Tongue (tissue), 2 donors: ENCODE measurements around the gene USP9X. TPM values are rescaled to one million over a fixed set of nuclear protein-coding genes. Genes with fewer than 3 reads are reported as not detected.
"Not testable (repeated sequence)": the region's sequence is repeated elsewhere in the genome, so short reads cannot be mapped to it uniquely, and the experiment has no call there.

Source experiments
- DNase-seq: peaks from one replicate; pipeline ENCODE4 v3.0.0-alpha.2; 2015
- total RNA-seq: library from RNA; depleted of rRNA; stranded (reverse); fragments of >200 nt; gene quantifications from one replicate; pipeline ENCODE4 v1.2.3, GENCODE V29; 2014

USP9X gene
- total RNA-seq, 1 donor from 2014 or later, result 198 TPM

GRCh38 chrX:41128955-41129354, 43.7 kb downstream of the USP9X start:
- DNase-seq, result no peak

- no peak for DNase-seq
These were observed 46.5 kb downstream of the USP9X start for GRCh38 chrX:41131766-41132165.

DNA sequence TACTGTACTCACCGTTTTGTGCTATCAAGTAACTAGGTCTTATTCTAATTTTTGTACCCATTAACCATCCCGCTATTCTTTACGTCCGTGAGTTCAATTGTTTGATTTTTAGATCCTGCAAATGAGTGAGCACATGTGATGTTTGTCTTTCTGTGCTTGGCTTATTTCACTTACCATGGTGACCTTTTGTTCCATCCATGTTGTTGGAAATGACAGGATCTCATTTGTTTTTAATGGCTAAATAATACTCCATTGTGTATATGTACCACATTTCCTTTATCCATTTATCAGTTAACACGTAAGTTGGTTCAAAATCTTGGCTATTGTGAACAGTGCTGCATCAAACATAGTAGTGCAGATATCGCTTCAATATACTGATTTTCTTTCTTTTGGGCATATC, 48.3 kb downstream of the USP9X start:
- DNase-seq, result no peak

DNA sequence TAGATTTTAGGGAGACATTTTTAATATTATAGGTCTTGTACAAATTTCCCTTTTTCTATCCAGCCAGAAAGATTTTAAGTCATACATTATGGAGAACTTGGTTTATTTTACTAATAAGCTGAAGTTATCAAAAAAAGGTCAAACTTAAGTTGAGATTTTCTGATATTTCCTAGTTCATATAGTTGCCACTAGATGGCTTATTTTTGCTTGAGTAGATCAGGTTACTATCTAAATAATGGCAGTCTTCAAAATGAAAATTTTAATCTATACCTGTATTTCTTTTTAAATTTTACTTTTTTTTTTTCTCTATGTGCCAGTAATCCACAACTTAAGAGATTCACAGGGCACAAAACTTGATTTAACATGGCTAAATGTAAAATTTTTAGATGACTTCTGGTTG, 52.3 kb downstream of the USP9X start:
- DNase-seq, result no peak

DNA sequence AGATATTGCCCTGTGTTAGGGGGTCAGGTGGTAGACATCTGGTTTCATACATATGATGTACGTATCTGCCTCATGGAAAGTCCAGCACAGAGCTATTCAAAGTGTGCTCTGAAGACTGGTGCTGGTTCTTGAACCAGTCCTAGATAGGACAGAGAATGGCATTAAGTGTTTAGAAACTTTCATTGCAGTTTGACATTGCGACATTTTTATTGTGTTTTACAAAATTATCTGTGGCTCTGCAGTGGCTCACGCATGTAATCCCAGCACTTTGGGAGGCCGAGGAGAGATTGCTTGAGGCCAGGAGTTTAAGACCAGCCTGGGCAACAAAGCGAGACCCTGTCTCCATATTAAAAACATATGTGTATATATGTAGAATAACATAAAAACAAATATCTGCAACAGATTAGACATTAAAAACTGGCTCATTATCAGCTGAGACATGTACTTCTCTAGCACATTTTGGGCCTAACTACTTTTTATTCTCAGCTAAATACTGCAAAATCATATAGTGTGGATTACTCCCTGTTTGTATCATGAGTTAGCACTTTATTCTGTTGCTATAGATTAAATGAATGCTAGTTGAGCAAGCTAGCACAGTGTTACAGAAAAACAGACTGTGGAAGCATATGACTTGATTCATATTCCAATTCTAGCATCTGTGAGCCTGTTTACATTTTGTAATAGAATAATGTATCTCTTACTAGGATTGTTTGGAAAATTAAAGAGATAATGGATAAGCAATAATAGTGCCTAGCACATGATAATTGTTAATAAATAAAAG, 57.1 kb downstream of the USP9X start:
- no peak for DNase-seq

- DNase-seq, result no peak
These were observed 59.6 kb downstream of the USP9X start for GRCh38 chrX:41144873-41145272.

DNA sequence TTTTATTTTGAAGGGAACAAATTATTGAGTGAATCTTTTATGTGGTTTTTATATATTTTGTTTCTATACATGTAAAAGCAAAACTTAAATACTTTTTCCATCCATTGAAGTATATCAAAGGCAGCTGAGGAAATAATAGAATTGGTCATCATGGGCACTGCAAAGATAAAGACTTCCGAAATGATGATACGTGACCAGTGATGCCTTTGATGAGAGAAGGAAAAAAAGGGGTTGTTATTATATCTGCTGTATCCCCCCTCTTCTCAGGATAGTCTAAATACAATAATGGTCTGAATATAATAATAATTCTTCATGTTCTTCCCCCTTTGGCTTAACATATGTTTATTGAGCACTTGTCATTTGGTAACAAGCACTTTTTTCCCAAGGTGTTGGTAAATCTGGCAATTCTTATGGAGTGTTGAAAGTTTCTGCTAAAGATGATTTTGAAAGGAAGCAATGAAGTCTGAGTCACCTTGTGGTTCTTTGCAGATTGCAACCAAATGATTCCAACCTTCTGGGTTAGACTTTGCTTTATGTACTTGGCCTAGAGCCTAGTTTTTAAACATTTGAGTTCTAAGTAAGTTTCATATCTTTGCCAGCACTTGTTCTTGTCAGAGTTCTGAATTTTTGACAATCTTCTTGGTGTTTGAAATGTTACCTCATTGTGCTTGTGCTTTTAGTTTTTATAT, 60.8 kb downstream of the USP9X start:
- no peak for DNase-seq

DNA sequence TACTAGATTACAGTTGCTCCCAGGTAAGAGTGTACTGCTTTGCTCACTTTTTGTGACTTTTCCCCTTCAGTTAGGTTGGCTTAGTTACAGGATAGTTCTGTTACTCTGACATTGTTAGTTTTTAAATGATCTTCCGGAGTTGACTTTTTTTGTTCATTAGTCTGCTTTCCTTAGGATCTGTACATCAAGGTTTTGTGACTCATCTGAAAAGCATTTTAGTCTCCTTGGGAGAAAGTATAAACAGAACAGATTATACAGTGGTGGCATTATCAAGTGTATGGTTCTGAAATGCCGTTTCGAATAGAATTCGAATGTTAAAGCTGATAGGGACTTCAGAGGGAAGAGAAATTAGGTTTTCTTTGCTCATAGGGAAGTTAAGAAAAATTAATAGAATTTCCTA, 63.3 kb downstream of the USP9X start:
- DNase-seq, result no peak

- no peak for DNase-seq
These were observed 64.8 kb downstream of the USP9X start for GRCh38 chrX:41150043-41150442.

DNA sequence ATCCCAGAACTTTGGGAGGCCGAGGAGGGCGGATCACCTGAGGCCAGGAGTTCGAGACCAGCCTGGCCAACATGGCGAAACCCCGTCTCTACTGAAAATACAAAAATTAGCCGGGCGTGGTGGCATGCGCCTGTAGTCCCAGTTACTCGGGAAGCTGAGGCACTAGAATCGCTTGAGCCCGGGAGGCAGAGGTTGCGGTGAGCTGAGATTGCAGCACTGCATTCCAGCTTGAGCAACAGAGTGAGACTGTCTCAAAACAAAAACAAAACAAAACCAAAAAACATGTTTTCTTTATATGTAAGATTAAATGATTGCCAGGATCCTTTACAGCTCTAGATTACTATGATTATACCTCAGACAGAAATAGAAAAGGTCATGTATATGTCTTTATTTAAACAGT, 66.5 kb downstream of the USP9X start:
- not testable (repeated sequence) for DNase-seq

DNA sequence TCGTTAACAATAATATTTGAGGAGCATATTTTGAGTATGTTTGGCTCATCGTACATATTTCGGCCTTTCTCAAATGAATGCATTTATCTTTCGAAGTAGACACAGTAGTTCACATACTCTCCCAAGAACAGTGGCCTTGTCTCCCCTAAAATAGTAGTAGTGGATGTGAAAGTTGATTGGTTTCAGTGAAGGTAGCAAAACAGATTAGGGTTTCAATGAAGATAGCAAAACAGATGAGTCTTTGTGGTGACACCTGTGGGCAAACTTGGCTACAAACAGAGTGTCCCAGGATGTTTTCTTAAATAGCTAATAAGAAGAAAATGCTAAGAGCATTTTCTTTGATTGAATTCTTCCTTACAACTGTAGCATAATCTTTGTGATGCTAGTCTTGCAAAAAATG, 67.0 kb downstream of the USP9X start:
- DNase-seq, result no peak

GRCh38 chrX:41153448-41153847, 68.2 kb downstream of the USP9X start:
- peak; percentile 2 for DNase-seq

DNA sequence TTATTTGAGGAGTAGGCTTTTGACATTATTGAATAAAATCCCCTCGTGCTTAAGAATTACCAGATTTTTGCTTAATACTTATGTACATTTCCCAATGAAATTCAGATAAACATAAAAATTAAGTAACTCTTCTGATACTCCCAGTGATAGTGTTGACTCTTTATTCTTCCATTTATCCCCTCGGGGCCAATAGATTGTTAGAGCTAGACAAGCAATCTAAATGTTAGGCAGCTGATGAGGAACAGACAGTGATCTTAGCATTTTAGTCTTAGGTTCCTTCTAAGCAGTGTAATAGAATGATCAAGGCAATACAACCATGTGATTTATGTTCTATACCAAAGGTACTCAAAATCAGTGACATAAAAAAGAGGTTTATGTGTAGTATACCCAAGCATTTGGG, 68.7 kb downstream of the USP9X start:
- DNase-seq, result no peak

DNA sequence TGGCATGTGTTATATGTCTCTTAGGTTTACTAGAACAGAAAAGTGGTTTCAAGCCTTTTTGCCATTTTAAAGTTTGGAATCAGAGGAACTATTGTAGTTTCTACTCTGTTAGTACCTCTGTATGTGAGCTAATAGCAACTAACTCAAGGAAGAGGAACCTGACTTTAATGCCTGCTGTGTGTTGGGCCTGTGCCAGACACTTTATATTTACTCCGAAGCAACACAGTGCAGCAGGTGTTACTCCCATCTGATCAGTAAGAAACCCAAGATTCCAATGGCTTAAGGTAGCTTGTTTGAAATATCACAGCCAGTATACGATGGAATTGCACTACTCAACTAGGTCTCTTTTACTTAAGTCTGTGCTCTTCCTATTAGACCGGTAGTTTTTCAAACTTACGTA, 79.2 kb downstream of the USP9X start:
- DNase-seq, result peak; percentile 23

GRCh38 chrX:41167888-41168287, 82.6 kb downstream of the USP9X start:
- no peak for DNase-seq

- DNase-seq, result no peak
These were observed 91.0 kb downstream of the USP9X start for GRCh38 chrX:41176263-41176662.

DNA sequence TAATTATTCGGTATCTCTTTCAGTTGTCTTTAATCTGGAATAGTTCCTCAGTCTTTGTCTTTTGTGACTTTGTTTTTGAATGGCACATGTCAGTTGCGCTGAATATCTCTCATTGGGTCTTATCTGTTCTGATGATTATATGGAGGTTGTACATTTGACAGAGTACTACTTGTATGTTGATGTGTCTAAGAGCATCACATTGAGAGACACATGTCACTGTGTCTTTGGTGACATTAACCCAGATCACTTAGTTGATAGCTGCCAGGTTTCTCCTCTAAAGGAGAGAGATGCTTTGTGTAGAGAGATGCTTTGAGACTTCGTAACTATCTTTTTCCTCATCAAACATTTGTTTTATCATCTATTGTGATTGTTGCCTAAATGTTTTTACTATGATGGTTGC, 92.1 kb downstream of the USP9X start:
- no peak for DNase-seq

GRCh38 chrX:41178201-41178600, 93.0 kb downstream of the USP9X start:
- no peak for DNase-seq

GRCh38 chrX:41180194-41180908, 95.1 kb downstream of the USP9X start:
- DNase-seq, result peak; percentile 67

- DNase-seq, result no peak
These were observed 99.1 kb downstream of the USP9X start for GRCh38 chrX:41184312-41184711.

DNA sequence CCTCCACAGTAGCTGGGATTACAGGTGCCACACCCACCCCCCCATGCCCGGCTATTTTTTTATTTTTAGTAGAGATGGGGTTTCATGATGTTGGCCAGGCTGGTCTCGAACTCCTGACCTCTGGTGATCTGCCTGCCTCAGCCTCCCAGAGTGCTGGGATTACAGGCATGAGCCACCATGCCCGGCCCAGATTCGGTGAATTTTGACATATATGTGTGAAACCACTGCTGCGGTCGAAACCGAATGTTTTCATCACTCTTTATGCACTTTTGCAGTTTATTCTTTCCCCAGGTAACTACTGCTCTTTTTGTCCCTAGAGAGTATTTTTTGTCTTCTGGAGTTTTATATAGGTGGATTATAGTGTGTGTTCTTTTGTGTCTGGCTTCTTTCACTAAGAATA, 101.7 kb downstream of the USP9X start:
- DNase-seq, result not testable (repeated sequence)

GRCh38 chrX:41189156-41189555, 103.9 kb downstream of the USP9X start:
- no peak for DNase-seq

GRCh38 chrX:41192880-41193279, 107.6 kb downstream of the USP9X start:
- DNase-seq, result no peak
